Activated CD4-positive, alpha-beta memory T cell treated with anti-CD3 and anti-CD28 coated beads, Interleukin-2, amount 10 ng/mL, durations not matched to agents 7 days and 5 days (primary cell): ENCODE data around the gene HEATR9. TPM values are rescaled to one million over a fixed set of nuclear protein-coding genes. Genes with fewer than 3 reads are reported as not detected.

Source experiments
- total RNA-seq, 2 experiments: library from RNA; stranded (reverse); gene quantifications; one replicate each; pipeline ENCODE4 v1.2.3, GENCODE V29; 2021

The HEATR9 gene
- total RNA-seq, 2 experiments from 2014 or later = 2.3 to 3.1 TPM

Other genes with a start within 250 kb of the HEATR9 start
- under 1 TPM; 0.08 to 0.33 TPM for gene RASL10B, start 137.3 kb downstream of the HEATR9 start, total RNA-seq
- not detected for gene GAS2L2, start 115.7 kb downstream of the HEATR9 start, total RNA-seq
- not detected for gene C17orf50, start 108.0 kb downstream of the HEATR9 start, total RNA-seq
- not detected for gene MMP28, start 73.2 kb downstream of the HEATR9 start, total RNA-seq
- gene TAF15, start 59.4 kb downstream of the HEATR9 start, total RNA-seq = 100 to 1,000 TPM; 244 to 252 TPM
- gene CCL5, start 11.5 kb upstream of the HEATR9 start, total RNA-seq = 100 to 1,000 TPM; 482 to 491 TPM
- gene RDM1, start 61.9 kb upstream of the HEATR9 start, total RNA-seq = 10 to 100 TPM; 14.4 to 16.9 TPM
- gene LYZL6, start 74.8 kb upstream of the HEATR9 start, total RNA-seq = not detected
- gene CCL16, start 112.6 kb upstream of the HEATR9 start, total RNA-seq = not detected
- not detected for gene CCL14, start 117.8 kb upstream of the HEATR9 start, total RNA-seq
- not detected for gene CCL15, start 132.7 kb upstream of the HEATR9 start, total RNA-seq
- under 1 TPM in 1 of 2 experiments, not detected in 1; 0.48 TPM for gene CCL23, start 149.1 kb upstream of the HEATR9 start, total RNA-seq
- gene CCL18, start 195.4 kb upstream of the HEATR9 start, total RNA-seq = not detected
- gene CCL3, start 221.3 kb upstream of the HEATR9 start, total RNA-seq = 100 to 1,000 TPM; 106 to 112 TPM
- 10 to 100 TPM; 46.8 to 50.4 TPM for gene CCL4, start 234.9 kb upstream of the HEATR9 start, total RNA-seq